GM12878 (cell line): ENCODE results near the gene IRF8. TPM values are rescaled to one million over a fixed set of nuclear protein-coding genes. Genes with fewer than 3 reads are reported as not detected.
A peak's percentile ranks its signal among the peaks of the same experiment; 100 is the strongest.

ENCODE experiments used
- ATAC-seq: fragments of 200-7000 bp; cut with Tn5 transposase; 3 replicates; pipeline ENCODE4 v1.9.1; 2020; ENCODE audit warnings: mild to moderate bottlenecking, moderate library complexity
- BruUV-seq: library from RNA; stranded (reverse); fragments of 400-500 nt; replicated peaks from 2 replicates; lab custom pipeline; 2021; lab: Mats Ljungman, UMichigan
- CTCF ChIA-PET: fragments of 300-600 bp; sonication (Branson Sonifier 250); formaldehyde crosslinking; extraction: SDS; loops from one replicate; lab custom pipeline; 2021; ENCODE audit warnings: inconsistent platforms; lab: Yijun Ruan, JAX
- POLR2A ChIA-PET: fragments of 350-600 bp; formaldehyde crosslinking; extraction: SDS; loops from one replicate; lab custom pipeline; 2021; ENCODE audit warnings: inconsistent platforms; lab: Charles Lee
- RAD21 ChIA-PET: fragments of 300-600 bp; sonication (Branson Sonifier 250); formaldehyde crosslinking; loops from one replicate; lab custom pipeline; 2023; ENCODE audit warnings: antibody characterized with exemption; ENCODE audit not compliant: unreplicated experiment; lab: Charles Lee
- SMC1A ChIA-PET: fragments of 300-600 bp; sonication (Branson Sonifier 250); formaldehyde crosslinking; loops from one replicate; lab custom pipeline; 2023; ENCODE audit not compliant: unreplicated experiment, uncharacterized antibody; lab: Charles Lee
- DNase-seq: peaks from one replicate; pipeline ENCODE4 v3.0.0-alpha.2; 2011; ENCODE audit warnings: low read depth, low spot score
- FAIRE-seq: peaks from 3 replicates; lab custom pipeline; 2011; peaks lifted over from hg19 to GRCh38; lab: Jason Lieb, UNC
- H2AFZ ChIP-seq: 2 replicates; pipeline ENCODE4 v1.6.0; 2011; ENCODE audit warnings: low read depth, low read length, control low read depth; ENCODE audit not compliant: control insufficient read depth
- H3K27ac ChIP-seq: 2 replicates; pipeline ENCODE4 v1.5.1; 2011; ENCODE audit warnings: control low read depth; ENCODE audit not compliant: control insufficient read depth, insufficient read depth
- H3K27me3 ChIP-seq, 2 experiments: replicated peaks in 1 of 2; 2 replicates each; pipeline versions ENCODE4 v1.6.0 to v1.6.1; 2011; ENCODE audit warnings: low read length in 1 of 2; ENCODE audit not compliant: control insufficient read depth in 2 of 2, insufficient read depth in 2 of 2
- H3K36me3 ChIP-seq, 2 experiments: 2 replicates each; pipeline ENCODE4 v1.5.1; 2011; ENCODE audit warnings: low read length in 1 of 2; ENCODE audit not compliant: control insufficient read depth in 2 of 2, insufficient read depth in 2 of 2
- H3K4me1 ChIP-seq: 2 replicates; pipeline ENCODE4 v1.6.1; 2011; ENCODE audit warnings: mild to moderate bottlenecking, low read length, moderate library complexity, mixed read lengths; ENCODE audit not compliant: control insufficient read depth, insufficient read depth
- H3K4me2 ChIP-seq: 2 replicates; pipeline ENCODE4 v1.6.0; 2011; ENCODE audit warnings: control low read depth; ENCODE audit not compliant: control insufficient read depth, insufficient read depth
- H3K4me3 ChIP-seq: fragments of 200-600 bp; sonication (generic); 2 replicates; pipeline ENCODE4 v1.5.1; 2016
- H3K79me2 ChIP-seq: 2 replicates; pipeline ENCODE4 v1.6.0; 2011; ENCODE audit warnings: low read length; ENCODE audit not compliant: control insufficient read depth, insufficient read depth
- H3K9ac ChIP-seq: 2 replicates; pipeline ENCODE4 v1.8.0; 2011; ENCODE audit warnings: low read length, control low read depth, mixed read lengths; ENCODE audit not compliant: control insufficient read depth, insufficient read depth
- H3K9me3 ChIP-seq: replicated peaks from 3 replicates; pipeline ENCODE4 v1.5.1; 2011; ENCODE audit warnings: mild to moderate bottlenecking, low read length; ENCODE audit not compliant: control insufficient read depth, insufficient read depth
- H4K20me1 ChIP-seq: 2 replicates; pipeline ENCODE4 v1.6.0; 2011; ENCODE audit not compliant: control insufficient read depth, insufficient read depth
- IKZF1 ChIP-seq: fragments of 450-650 bp; conservative IDR thresholded peaks from 2 replicates; pipeline ENCODE4 v1.6.1; 2017; ENCODE audit warnings: antibody characterized with exemption, mild to moderate bottlenecking
- IKZF2 ChIP-seq, 2 experiments: fragments of 450-650 bp; IDR thresholded peaks; 2 replicates each; pipeline ENCODE4 v1.6.1; 2017; ENCODE audit warnings: mild to moderate bottlenecking in 2 of 2, moderate library complexity in 2 of 2
- MLLT1 ChIP-seq: fragments of 450-650 bp; IDR thresholded peaks from 2 replicates; pipeline ENCODE4 v1.6.1; 2016; ENCODE audit warnings: mild to moderate bottlenecking
- POLR2A ChIP-seq: IDR thresholded peaks from 2 replicates; pipeline ENCODE4 v1.6.1; 2011; ENCODE audit warnings: low read depth, mild to moderate bottlenecking, low read length
- RCOR1 ChIP-seq: conservative IDR thresholded peaks from 2 replicates; pipeline ENCODE4 v1.6.1; 2012; ENCODE audit warnings: low read depth, low read length, improper control_type of control experiment
- SMAD5 ChIP-seq: IDR thresholded peaks from 2 replicates; pipeline ENCODE4 v1.6.1; 2016; ENCODE audit warnings: antibody characterized with exemption, low read depth
- SMARCA5 ChIP-seq: fragments of 450-650 bp; IDR thresholded peaks from 2 replicates; pipeline ENCODE4 v1.6.1; 2017; ENCODE audit warnings: mild to moderate bottlenecking
- TCF12 ChIP-seq: IDR thresholded peaks from 2 replicates; pipeline ENCODE4 v1.6.1; 2011; ENCODE audit warnings: low read depth, mild to moderate bottlenecking, low read length
- TCF3 ChIP-seq: IDR thresholded peaks from 2 replicates; pipeline ENCODE4 v1.6.1; 2012; ENCODE audit warnings: low read depth, mild to moderate bottlenecking, low read length, borderline replicate concordance; ENCODE audit not compliant: insufficient read depth
- YY1 ChIP-seq: IDR thresholded peaks from 2 replicates; pipeline ENCODE4 v1.6.1; 2011; ENCODE audit warnings: low read depth, mild to moderate bottlenecking, low read length
- ZBTB11 ChIP-seq: fragments of 450-650 bp; formaldehyde crosslinking; IDR thresholded peaks from 2 replicates; pipeline ENCODE4 v1.5.0; 2022; ENCODE audit warnings: mild to moderate bottlenecking, missing genetic modification characterization
- ZNF207 ChIP-seq: fragments of 450-650 bp; IDR thresholded peaks from 2 replicates; pipeline ENCODE4 v1.6.1; 2014; ENCODE audit warnings: antibody characterized with exemption, mild to moderate bottlenecking, borderline replicate concordance
- WGBS: methylation state at CpG from one replicate; pipeline ENCODE4 v1.1.6; 2016; ENCODE audit warnings: low lambda C conversion rate; ENCODE audit not compliant: insufficient replicate concordance, insufficient coverage; ENCODE audit errors: missing lambda C conversion rate; 5-methylcytosine and 5-hydroxymethylcytosine counted together
- in situ Hi-C: fragments of 300-500 bp; cut with MboI; formaldehyde crosslinking; loops from 9 replicates; pipeline ENCODE4 v1.14.3; 2018; ENCODE audit warnings: mixed read lengths
- intact Hi-C: fragments of 100-400 bp; cut with micrococcal nuclease; formaldehyde crosslinking; loops from one replicate; pipeline ENCODE4 v1.14.2; 2022; ENCODE audit not compliant: unreplicated experiment
- polyA plus RNA-seq, 11 experiments: library from polyadenylated mRNA; depleted of rRNA in 4 of 11; unstranded in 6 of 11; stranded (reverse) in 5 of 11; fragments of >200 nt; fragmentation: Nextera tagmentation in 4 of 11; fragmentation: Illumina TruSeq in 1 of 11; extraction: Ambion mirVana in 4 of 11; extraction: Trizol in 1 of 11; gene quantifications; 1 replicate in 1 of 11; 2 replicates in 10 of 11; pipeline versions ENCODE4 v1.2.1 to v1.2.3, GENCODE V29; 2011 to 2016; ENCODE audit warnings: inconsistent platforms in 2 of 11, missing spikeins in 2 of 11, low read depth in 1 of 11
- total RNA-seq, 4 experiments: library from RNA; depleted of rRNA in 3 of 4; stranded (reverse); fragments of >200 nt in 3 of 4; fragmentation: Illumina TruSeq in 1 of 4; extraction: Trizol in 1 of 4; gene quantifications; 2 replicates each; pipeline versions ENCODE4 v1.2.1 to v1.2.3, GENCODE V29; 2013 to 2021

Gene IRF8
- total and polyA plus RNA-seq, 10 of the 15 experiments (the other 5 are each of a cell fraction or from before 2014, with no cell fraction given): 17.1 to 237 (median 172) TPM

- no peak for TF ChIP-seq ZBTB11 (CRISPR knock-in tag)
- TF ChIP-seq RCOR1: no peak; the same call in 1 of the 2 replicates
These were observed 48.5 kb downstream of the IRF8 start (continued) for GRCh38 chr16:85947230-85948137.

GRCh38 chr16:85948138-85948509 lies 49.2 kb downstream of the IRF8 start:
- peak; percentile 68 for ATAC-seq
- no TSS peak for BruUV-seq
- ChIA-PET CTCF (interaction anchor here (0.6 to 3.0 kb wide), 2 partner anchors 39 to 46 kb away, joined by 3 to 11 read pairs; no protein-coding TSS in a partner anchor), POLR2A (interaction anchor here (1.2 to 2.6 kb wide), 4 partner anchors 11 to 68 kb away, joined by 3 to 15 read pairs (median 4); no protein-coding TSS in a partner anchor), RAD21 (interaction anchor here (1.4 to 5.4 kb wide), 6 partner anchors 13 to 48 kb away, joined by 3 to 36 read pairs (median 4); no protein-coding TSS in a partner anchor), SMC1A (interaction anchor here (1.0 to 5.0 kb wide), 5 partner anchors 12 to 45 kb away, joined by 3 to 45 read pairs (median 6); no protein-coding TSS in a partner anchor)
- Histone ChIP-seq H3K79me2 (peaks cover 9% of the 10 kb centered on the region), H3K36me3 (no peaks in the 10 kb centered on the region), H3K27ac (peak overlapping the region; percentile 95), H3K9ac (peak overlapping the region; percentile 79), H3K4me3 (peak overlapping the region; percentile 69), H4K20me1 (no peaks in the 10 kb centered on the region), H3K4me1 (peaks cover 64% of the 10 kb centered on the region), H3K4me2 (peak overlapping the region; percentile 98), H3K27me3 (no peaks in the 10 kb centered on the region), H3K9me3 (no peaks in the 10 kb centered on the region), H2AFZ (peak overlapping the region; percentile 76)
- in situ Hi-C loops: no loop called here
- DNase-seq: no peak
- no peak for FAIRE-seq
- intact Hi-C loops: no loop called here
- 2% methylated on average over 20 of the region's 20 CpGs for WGBS
- no peak for TF ChIP-seq MLLT1
- TF ChIP-seq POLR2A: peak; percentile 34; the same call in 1 of the 2 replicates
- TF ChIP-seq ZNF207: no peak
- TF ChIP-seq SMARCA5: 0 out of 2 replicates have a peak, but pooled peaks have one; percentile 6
- peak in 1 of 2 experiments; percentile 57; a peak in 3 of 4 replicates for TF ChIP-seq IKZF2 (IDR thresholded peaks at IDR 0.05)
- TF ChIP-seq IKZF1: 0 out of 2 replicates have a peak, but pooled peaks have one; percentile 17
- TF ChIP-seq ZBTB11 (CRISPR knock-in tag): no peak
- TF ChIP-seq TCF3: peak; percentile 45
- peak; percentile 86 for TF ChIP-seq TCF12
- 0 out of 2 replicates have a peak, but pooled peaks have one; percentile 18 for TF ChIP-seq YY1
- no peak for TF ChIP-seq SMAD5
